ENCODE data around the gene PLB1.
A peak's percentile ranks its signal among the peaks of the same experiment; 100 is the strongest.

PLB1 gene

DNA sequence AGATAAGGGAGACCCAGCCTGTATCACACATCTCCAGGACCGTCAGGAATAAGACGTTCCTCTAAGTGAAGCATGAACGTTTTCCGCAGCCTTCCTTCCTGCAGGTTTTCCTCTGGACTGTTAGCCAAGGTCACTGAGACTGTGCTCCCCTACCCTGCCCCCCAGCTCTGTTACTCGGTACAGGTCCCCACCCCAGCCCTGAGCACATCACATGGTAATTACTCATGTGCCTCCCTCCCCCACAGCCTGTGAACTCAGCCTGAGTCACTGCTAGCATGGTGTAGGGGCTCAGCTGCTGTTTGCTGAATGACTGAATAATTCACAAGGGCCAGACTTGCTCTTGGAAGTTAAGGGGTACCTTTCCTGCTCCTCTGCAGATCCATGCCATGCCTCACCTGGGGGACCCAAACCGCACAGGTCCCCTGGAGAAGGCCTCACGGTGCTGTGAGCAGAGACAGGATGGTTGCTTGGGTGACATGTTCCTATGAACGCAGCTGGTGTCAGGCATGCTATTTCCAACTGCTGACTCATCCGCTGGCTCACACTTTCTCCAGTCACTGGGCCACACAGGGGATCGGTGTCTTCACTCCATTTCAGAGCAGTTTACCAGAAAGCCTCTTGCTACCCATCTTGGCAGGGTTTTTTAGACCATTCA is 88.2 kb downstream of the PLB1 start:
- peak; percentile 94 for DNase-seq (ENCODE audit: insufficient read length, low spot score)
- peak; percentile 97 for FAIRE-seq

DNA sequence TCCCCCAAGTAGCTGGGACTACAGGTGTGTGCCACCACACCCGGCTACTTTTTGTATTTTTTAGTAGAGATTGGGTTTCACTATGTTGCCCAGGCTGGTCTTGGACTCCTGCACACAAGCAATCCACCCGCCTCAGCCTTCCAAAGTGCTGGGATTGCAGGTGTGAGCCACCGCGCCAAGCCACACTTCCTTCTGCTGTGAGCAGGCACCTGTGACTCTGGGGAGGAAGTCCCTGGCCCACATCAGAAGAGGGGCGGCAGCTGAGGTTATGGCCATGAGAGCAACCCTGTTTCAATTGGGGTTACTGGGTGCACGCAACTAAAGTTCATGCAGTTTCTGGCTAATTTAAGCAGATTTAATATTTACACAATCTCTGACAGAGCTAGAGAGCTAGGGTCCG is 91.0 kb downstream of the PLB1 start:
- no peak for FAIRE-seq
- DNase-seq (ENCODE audit: insufficient read length, low spot score) = no peak

DNA sequence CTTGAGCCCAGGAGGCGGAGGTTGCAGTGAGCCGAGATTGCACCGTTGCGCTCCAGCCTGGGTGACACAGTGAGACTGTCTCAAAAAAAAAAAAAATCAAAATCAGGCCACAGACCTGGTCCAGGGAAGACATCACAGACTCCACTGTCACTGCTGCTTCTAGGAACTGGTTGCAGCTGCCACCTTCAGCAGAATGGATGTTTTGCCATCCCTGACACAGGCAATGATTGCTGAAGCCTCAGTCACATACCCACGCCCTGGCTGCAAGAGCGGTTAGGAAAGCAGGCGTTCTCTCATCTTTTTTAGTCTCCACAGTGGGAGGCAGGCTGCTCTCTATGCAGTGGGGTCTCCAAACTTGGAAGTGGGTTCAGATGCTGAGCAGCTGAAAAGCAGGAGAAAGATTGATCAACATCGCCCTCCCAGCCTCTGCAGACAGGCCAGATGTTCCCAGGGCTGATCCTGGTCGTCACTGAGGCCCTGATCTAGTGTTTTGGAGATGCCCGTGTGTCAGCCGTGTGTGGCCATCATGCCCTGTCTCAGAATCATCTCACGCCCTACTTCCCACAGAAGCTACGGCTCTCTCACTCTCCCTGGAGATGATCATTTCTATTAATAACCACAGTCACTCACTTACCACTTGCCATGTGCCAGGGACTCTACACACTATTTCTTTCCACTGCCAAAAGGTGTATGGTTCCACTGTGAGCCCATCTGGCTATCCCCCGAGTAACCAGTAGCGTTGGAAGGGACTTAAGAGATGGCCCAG is 91.8 kb downstream of the PLB1 start:
- DNase-seq (ENCODE audit: insufficient read length, low spot score) = no peak
- FAIRE-seq = no peak

DNA sequence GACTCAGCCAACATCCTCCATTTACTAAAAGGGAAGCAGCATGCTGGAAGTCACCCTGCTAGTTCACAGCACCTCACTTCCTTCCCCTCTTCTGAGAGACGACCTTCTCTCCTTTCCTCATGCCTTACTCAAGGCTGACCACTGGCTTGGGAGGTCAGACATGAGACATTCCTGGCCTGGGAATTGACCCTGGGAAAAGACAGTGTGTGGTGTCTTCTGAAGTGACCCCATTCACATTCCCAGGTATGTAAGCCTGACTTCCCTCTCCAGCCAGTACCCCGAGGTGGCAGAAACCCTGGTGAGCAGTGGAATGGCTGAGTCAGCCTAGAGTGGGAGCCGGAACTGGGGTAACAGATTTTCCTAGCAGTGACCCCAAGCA is 92.4 kb downstream of the PLB1 start:
- DNase-seq (ENCODE audit: insufficient read length, low spot score) (no peak), FAIRE-seq (peak; percentile 13)

DNA sequence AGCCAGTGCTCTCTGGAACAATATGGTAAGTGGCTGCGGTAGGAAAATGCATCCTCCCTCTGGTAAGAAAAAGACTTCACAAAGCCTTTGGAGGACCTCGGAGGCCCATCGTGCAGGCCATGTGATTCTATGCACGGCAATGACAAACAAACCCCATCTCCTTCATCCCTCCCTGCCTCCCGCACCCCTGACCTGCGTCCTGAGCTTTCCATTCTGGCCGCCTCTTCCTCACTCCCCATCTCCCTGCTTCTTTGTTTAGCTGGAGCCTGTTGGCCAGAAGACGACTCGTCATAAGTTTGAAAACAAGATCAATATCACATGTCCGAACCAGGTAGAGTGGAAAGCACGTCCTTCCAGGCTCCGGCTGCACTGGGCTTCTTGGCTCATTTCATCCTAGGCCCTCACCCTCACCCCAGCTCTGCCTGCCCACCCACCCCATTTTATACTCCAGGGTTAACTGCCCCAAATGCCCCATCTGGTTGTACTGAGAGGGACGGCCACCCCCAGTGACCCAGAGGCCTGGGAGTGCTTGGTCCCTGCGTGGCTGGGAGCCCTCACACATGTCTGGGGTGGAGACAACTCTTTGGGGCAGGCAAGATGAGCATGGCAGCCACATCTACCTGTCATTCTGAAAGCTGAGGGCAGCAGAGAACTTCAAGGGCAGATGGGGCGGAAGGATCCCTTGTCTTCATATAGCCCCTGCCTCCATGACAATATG is 94.0 kb downstream of the PLB1 start:
- FAIRE-seq (no peak), DNase-seq (ENCODE audit: insufficient read length, low spot score) (no peak)

DNA sequence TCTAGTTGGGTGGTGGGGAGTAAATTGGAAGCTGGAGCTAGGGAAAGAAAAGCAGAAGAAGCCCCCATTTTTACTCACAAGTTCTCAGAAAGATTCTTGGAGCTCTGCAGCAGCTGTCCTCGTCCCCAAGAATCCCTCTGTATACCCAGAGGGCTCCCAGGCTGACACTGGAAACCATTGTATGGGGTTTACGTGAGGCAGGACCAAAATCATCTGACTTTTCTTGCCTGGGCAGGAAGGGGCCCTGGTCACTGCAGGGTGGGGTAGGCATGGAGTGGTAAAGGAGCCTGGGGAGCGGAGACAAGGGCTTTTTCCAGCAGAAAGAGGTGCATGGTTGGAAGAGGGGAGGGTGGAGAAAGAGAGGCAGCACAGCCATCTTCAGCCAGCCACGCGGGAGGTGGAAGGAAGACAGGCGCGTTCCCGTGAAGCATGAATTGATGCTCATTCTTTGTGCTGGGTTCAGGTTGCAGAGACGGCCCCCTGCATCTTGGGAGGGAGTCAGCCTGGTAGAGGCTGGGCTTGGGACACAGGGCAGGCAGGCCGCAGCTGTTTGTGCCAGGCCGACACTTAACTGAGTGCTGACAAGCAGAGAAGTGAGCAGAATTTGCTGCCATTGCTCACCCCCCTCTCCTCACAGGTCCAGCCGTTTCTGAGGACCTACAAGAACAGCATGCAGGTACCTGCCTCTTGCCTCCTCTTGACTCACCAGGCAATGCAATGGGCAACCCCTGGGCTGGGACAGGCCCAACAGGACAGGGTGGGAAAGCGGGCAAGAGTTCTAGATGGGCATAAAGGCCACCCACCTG is 94.8 kb downstream of the PLB1 start:
- no peak for FAIRE-seq
- no peak for DNase-seq (ENCODE audit: insufficient read length, low spot score)

DNA sequence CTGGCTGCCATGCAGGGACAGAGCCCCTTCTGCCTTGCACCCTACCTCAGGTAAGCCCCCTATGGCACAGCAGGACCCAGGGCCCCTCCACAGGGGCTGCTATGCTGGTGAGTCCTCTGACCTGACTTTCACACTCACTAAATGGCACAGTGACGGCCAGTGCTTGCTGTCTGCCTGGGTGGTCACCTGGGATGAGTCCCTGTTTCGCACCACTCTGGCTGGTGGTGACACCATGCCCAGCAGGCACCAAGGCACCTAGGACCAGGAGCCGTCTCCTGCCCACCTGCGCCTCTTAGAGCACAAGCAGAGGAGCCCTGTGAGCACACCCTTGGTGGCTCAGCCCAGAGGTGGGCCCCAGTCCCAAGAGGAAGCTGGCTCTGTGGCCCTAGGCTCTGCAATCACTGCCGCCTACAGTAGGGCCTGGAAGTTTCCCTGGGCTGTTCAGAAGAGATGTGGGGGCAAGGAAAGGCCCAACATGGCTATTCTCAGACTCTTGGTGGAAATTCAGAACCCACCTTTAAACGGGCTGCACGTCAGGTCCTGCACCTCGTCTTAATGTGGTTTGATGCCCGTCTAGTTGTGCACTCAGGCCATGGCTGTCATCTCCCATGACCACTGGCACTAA is 96.0 kb downstream of the PLB1 start:
- no peak for DNase-seq (ENCODE audit: insufficient read length, low spot score)
- no peak for FAIRE-seq

DNA sequence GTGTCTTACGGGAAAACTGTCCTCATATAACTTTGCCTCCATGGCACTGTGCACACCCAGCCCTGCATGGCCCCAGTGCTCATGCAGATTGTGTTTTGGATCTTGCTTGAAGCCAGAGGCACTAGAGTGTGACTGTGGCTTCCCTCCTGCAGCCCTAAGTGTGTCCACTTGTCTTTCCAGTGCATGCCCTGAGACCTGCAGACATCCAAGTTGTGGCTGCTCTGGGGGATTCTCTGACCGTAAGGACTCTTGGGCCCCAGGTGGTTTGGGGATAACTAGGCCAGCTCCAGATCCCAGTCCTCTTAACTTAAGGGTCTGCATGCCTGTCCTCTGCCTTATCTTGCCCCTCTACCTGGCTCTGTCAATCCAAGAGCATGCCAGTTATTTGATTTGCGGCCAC is 96.6 kb downstream of the PLB1 start:
- no peak for DNase-seq (ENCODE audit: insufficient read length, low spot score)
- FAIRE-seq = no peak

DNA sequence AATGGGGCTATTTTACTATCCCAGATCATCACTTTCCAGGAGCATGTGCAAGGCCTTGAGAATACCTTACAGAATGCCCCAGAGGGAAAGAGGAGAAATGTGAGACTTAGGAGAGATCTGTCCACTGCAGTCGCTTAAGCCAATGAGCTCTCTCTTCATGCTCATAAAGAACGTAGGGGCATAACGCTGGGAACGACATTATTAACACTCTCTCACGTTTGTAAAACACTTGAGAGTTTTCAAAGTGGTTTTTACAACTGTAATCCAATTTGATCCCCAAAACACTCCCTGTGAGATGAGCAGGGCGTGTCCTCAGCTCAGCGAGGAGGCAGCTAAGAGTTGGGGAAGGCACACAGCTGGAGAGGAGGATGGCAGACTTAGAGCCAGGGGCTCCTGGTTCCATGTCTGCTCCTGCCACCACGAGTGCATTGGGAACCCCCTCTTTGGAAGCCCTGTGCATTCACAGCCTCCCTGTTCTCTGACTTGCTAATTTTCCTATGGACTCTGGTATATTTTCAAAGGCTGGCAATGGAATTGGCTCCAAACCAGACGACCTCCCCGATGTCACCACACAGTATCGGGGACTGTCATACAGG is 97.4 kb downstream of the PLB1 start:
- DNase-seq (ENCODE audit: insufficient read length, low spot score) (no peak), FAIRE-seq (no peak)

DNA sequence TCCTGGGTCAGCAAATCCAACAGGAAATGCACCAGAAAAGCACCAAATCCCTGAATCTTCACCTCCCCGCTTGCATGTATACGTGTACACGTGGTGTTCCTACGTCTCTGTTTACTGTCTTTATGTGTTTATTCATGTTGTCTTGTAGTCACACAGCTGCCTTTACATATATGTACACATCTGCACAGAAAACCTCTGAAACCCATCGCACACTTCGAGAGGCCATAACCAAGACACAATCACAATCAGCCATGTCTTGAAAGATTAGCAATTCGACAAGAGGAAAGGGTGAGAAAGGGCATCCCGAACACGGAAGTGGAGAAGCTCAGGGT is 98.1 kb downstream of the PLB1 start:
- DNase-seq (ENCODE audit: insufficient read length, low spot score) (no peak), FAIRE-seq (no peak)

DNA sequence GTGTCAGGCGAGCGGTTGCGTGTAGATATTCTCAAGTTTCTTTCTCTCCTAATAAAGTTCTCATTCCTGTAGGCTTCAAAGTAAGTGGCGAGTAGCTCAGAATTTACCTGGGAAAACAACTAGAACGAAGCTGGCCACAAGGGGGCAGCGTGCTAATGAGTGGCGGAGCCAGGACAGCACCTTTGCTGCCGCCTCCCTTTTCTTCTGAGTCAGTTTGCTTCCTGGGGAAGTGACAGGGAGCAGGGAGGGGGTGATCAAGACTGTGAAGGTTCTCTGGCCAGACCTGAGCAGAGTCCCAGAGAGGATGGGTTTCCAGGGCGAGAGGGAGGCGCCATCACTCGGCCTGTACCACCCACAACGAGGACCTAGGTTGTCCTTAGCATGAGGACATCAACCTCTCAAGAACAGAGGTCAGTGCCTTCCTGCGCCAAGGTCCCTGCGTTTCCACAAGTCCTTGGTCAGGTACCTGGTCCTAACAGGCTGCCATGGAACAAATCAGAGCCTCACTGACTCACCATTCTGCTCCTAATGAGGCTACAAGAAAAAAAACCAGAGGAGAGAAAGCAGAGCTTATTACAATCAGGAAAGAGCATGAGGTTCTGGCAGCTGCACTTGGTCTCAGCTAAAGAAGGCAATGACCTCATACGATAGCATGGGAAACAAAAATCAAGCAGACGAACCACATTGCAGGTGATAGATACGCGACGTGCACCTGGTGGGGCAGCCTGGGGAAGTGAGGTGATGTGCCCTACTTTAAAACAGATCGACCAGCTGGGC is 98.7 kb downstream of the PLB1 start:
- peak; percentile 87 for DNase-seq (ENCODE audit: insufficient read length, low spot score)
- FAIRE-seq = peak; percentile 96

DNA sequence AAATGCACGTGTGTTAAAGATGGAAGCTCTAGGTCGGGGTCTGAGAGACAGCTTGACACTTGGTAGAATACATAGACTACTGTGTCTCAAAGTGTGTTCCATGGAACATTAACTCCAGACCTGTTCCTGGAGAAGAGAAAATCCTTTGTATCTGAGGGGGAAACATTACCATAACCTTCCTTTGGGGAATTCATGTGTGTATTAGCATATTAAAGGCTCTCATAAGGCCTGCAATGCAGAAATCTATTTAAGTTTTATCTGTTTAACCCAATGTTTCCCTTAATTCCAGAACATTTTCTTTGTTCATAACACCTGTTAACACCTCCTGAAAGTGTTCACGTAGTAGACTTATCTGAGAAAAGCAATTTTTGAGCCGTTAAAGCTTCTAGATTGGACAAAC is 99.5 kb downstream of the PLB1 start:
- DNase-seq (ENCODE audit: insufficient read length, low spot score) (no peak), FAIRE-seq (no peak)

DNA sequence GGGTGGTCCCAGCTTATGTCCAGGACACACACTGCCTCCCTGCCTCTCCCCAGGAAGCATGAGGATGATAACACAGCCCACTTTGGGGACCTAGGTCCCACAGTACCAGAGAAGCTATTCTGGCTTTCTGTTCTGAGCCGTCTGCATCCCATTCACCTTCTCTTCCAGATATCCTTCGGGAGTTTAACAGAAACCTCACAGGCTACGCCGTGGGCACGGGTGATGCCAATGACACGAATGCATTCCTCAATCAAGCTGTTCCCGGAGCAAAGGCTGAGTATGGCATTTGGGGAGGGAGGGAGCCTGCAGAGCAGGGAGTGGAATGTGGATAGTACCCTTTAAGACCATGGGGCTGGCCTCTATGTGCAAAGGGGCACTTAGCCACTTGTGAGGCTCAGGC is 102.6 kb downstream of the PLB1 start:
- FAIRE-seq = no peak
- DNase-seq (ENCODE audit: insufficient read length, low spot score) = no peak

DNA sequence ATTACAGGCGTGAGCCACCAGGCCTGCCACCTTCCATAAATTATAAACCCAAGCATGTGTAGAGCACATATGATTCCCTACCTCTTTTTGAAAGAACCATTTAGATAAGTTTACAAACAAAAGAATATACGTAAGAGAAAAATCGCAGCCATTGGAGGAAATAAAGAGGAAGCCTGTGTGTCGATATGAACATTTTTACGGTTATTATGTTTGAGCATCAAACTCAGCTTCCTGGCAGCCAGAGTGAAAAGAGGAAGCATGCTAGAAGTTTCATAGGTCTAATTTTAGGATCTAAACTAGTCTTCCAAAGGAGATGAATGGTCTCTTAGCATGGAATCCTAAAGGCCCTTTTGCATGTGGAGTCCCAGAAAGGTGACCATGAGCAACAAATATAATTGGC is 104.3 kb downstream of the PLB1 start:
- no peak for FAIRE-seq
- DNase-seq (ENCODE audit: insufficient read length, low spot score) = no peak

DNA sequence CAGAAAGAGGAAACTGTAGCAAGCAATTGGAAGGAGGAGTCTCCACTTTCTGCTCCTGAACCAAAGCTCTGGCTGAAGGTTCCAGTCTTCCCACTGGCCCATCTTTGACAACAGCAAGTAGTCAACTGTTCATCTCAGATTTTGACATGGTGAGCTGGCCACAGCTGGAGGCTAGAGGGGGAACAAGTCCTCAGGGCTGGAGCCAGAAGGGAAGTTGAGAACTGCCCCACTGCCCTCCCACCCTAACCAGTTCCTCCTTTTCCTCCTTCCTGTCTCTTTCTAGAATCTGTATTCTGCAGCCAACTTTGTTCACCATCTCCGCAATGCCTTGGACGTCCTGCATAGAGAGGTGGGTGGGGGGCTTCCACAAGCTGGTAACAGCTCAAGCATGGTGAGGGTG is 105.8 kb downstream of the PLB1 start:
- FAIRE-seq = no peak
- DNase-seq (ENCODE audit: insufficient read length, low spot score) = no peak

DNA sequence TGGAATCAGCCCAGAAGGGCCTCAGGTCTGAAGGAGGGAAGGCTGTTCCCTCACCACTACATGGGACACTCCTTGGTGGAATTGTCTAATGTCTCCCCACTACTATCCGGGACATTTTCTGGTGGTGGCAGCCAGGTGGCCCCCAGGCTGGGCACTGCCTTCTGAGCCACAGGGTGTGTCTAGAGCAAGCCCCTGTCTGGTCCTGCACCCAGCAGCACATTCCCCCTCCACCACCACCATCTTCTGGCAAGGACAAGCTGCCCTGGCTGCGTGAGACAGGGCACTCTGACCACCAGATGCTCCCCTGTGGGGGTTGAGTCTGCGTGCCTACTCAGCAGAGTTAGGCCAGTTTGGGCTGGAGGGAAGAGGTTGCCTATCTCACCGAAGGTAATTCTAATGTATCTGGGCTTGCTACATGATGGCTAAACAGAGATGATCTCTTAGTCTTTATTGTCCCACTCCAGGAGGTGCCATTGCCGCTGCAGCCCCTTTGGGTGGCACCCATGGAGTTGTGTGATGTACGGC is 106.3 kb downstream of the PLB1 start:
- FAIRE-seq (peak; percentile 40), DNase-seq (ENCODE audit: insufficient read length, low spot score) (no peak)

DNA sequence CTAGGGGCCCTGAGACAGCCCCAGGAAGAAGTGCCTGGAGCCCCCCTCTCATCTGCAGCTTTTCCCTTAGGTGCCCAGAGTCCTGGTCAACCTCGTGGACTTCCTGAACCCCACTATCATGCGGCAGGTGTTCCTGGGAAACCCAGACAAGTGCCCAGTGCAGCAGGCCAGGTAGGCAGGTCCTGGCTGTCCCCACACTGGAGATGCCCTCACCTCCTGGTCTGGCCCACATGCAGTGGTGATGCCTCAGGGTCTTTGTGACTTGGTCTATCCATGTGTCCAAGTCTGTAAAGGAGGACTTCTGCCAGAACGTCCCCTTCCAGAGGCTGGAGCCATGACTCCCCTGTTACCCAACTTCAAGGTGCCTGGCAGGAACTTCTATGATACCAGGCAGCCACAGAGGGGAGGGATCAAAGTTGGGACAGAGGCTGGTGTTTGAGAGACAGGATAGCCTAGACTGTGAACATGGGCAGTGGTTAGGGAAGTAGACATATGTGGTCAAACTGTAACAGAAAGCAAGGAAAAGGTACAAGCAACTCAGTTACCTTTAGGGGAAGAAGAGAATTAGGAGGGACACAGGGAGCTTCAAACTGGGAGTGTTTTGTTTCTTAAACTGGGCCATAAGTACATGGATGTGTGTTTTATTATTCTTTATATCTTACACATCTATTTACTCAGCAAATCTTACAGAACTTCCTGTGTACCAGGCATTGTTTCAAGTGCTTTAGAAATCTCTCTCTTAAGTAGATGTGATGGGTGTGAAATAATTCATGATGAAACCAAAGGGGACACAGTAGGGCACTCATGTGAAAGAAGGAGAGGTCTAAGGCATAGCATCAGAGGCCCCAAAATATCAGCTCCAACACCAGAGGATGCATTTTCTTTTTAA is 107.1 kb downstream of the PLB1 start:
- DNase-seq (ENCODE audit: insufficient read length, low spot score) = no peak
- FAIRE-seq = no peak

DNA sequence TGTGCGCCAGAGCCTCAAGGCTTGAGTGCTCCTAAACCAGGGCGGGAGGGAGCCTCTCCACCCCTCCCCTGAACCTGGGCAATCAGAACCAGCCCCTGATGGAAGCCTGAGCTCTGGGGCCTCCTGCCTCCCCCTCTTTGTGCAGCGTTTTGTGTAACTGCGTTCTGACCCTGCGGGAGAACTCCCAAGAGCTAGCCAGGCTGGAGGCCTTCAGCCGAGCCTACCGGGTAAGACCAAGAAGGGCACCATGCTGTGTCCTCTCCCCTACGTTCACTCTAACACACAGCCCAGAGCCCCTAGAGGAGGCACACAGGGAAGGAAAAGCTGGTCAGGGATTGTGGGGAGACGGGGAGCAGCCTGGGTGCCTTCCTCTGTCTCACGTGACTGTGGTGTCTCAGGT is 108.0 kb downstream of the PLB1 start:
- FAIRE-seq (no peak), DNase-seq (ENCODE audit: insufficient read length, low spot score) (no peak)
